B cell (primary cell): ENCODE results near the gene MAD1L1.

Source experiments
- EZH2 ChIP-seq: IDR thresholded peaks from 2 replicates; pipeline ENCODE4 v1.6.1; 2012; ENCODE audit warnings: borderline replicate concordance, low read depth, mild to moderate bottlenecking, moderate library complexity, low read length; ENCODE audit not compliant: insufficient read depth, poor library complexity, severe bottlenecking
- TF ChIP-seq, protein P1 (sequence below): fragments of 200-600 bp; IDR thresholded peaks from one replicate; pipeline ENCODE4 v1.8.0; 2022; ENCODE audit warnings: antibody characterized with exemption, mild to moderate bottlenecking

GRCh38 chr7:1863091-1863900 is 369.4 kb downstream of the MAD1L1 start:
- TF ChIP-seq, protein P1, sequence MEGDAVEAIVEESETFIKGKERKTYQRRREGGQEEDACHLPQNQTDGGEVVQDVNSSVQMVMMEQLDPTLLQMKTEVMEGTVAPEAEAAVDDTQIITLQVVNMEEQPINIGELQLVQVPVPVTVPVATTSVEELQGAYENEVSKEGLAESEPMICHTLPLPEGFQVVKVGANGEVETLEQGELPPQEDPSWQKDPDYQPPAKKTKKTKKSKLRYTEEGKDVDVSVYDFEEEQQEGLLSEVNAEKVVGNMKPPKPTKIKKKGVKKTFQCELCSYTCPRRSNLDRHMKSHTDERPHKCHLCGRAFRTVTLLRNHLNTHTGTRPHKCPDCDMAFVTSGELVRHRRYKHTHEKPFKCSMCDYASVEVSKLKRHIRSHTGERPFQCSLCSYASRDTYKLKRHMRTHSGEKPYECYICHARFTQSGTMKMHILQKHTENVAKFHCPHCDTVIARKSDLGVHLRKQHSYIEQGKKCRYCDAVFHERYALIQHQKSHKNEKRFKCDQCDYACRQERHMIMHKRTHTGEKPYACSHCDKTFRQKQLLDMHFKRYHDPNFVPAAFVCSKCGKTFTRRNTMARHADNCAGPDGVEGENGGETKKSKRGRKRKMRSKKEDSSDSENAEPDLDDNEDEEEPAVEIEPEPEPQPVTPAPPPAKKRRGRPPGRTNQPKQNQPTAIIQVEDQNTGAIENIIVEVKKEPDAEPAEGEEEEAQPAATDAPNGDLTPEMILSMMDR, result no peak
- TF ChIP-seq EZH2, result no peak
